Neural cell (in vitro differentiated cells): ENCODE results near the gene METTL2B.
"Not testable (repeated sequence)": the region's sequence is repeated elsewhere in the genome, so short reads cannot be mapped to it uniquely, and the experiment has no call there.

ENCODE experiments used
- EP300 ChIP-seq: fragments of 450-650 bp; conservative IDR thresholded peaks from 2 replicates; pipeline ENCODE4 v1.6.1; 2014; ENCODE audit warnings: antibody characterized with exemption, mild to moderate bottlenecking, moderate library complexity; ENCODE audit not compliant: poor library complexity, severe bottlenecking
- EZH2 ChIP-seq: fragments of 200-600, 300-800 bp; shearing (Covaris generic), sonication (generic); IDR thresholded peaks from 2 replicates; pipeline ENCODE4 v1.6.1; 2014; ENCODE audit warnings: antibody characterized with exemption, low read length, borderline replicate concordance, mild to moderate bottlenecking; ENCODE audit not compliant: insufficient read depth, poor library complexity, severe bottlenecking
- POLR2AphosphoS5 ChIP-seq: IDR thresholded peaks from 2 replicates; pipeline ENCODE4 v1.6.1; 2012
- TAF1 ChIP-seq: IDR thresholded peaks from 2 replicates; pipeline ENCODE4 v1.6.1; 2012; ENCODE audit warnings: low read depth
- TF ChIP-seq, protein P1 (sequence below): fragments of 450-650 bp; IDR thresholded peaks from 2 replicates; pipeline ENCODE4 v1.5.1; 2014; ENCODE audit warnings: antibody characterized with exemption, mild to moderate bottlenecking, moderate library complexity; ENCODE audit not compliant: poor library complexity, severe bottlenecking
- TF ChIP-seq, protein P2 (sequence below): IDR thresholded peaks from 2 replicates; pipeline ENCODE4 v1.6.1; 2012; ENCODE audit warnings: borderline replicate concordance

- TF ChIP-seq, protein P1, sequence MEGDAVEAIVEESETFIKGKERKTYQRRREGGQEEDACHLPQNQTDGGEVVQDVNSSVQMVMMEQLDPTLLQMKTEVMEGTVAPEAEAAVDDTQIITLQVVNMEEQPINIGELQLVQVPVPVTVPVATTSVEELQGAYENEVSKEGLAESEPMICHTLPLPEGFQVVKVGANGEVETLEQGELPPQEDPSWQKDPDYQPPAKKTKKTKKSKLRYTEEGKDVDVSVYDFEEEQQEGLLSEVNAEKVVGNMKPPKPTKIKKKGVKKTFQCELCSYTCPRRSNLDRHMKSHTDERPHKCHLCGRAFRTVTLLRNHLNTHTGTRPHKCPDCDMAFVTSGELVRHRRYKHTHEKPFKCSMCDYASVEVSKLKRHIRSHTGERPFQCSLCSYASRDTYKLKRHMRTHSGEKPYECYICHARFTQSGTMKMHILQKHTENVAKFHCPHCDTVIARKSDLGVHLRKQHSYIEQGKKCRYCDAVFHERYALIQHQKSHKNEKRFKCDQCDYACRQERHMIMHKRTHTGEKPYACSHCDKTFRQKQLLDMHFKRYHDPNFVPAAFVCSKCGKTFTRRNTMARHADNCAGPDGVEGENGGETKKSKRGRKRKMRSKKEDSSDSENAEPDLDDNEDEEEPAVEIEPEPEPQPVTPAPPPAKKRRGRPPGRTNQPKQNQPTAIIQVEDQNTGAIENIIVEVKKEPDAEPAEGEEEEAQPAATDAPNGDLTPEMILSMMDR: not testable (repeated sequence)
- not testable (repeated sequence) for TF ChIP-seq POLR2AphosphoS5, TAF1, EZH2, EP300
- TF ChIP-seq, protein P2, sequence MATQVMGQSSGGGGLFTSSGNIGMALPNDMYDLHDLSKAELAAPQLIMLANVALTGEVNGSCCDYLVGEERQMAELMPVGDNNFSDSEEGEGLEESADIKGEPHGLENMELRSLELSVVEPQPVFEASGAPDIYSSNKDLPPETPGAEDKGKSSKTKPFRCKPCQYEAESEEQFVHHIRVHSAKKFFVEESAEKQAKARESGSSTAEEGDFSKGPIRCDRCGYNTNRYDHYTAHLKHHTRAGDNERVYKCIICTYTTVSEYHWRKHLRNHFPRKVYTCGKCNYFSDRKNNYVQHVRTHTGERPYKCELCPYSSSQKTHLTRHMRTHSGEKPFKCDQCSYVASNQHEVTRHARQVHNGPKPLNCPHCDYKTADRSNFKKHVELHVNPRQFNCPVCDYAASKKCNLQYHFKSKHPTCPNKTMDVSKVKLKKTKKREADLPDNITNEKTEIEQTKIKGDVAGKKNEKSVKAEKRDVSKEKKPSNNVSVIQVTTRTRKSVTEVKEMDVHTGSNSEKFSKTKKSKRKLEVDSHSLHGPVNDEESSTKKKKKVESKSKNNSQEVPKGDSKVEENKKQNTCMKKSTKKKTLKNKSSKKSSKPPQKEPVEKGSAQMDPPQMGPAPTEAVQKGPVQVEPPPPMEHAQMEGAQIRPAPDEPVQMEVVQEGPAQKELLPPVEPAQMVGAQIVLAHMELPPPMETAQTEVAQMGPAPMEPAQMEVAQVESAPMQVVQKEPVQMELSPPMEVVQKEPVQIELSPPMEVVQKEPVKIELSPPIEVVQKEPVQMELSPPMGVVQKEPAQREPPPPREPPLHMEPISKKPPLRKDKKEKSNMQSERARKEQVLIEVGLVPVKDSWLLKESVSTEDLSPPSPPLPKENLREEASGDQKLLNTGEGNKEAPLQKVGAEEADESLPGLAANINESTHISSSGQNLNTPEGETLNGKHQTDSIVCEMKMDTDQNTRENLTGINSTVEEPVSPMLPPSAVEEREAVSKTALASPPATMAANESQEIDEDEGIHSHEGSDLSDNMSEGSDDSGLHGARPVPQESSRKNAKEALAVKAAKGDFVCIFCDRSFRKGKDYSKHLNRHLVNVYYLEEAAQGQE: not testable (repeated sequence)
Measured at GRCh38 chr7:128488134-128488533, 11.6 kb downstream of the METTL2B start.
